Measurements from ENCODE around the gene DSCAM.

The DSCAM gene

GRCh38 chr21:40393066-40393465, 453.9 kb downstream of the DSCAM start:
- TF ChIP-seq CTCF (IDR thresholded peaks at IDR 0.05; ENCODE audit: insufficient read depth, low read length, poor library complexity, severe bottlenecking) (no peak), EZH2phosphoT487 (conservative IDR thresholded peaks at IDR 0.05; ENCODE audit: low read length) (no peak)
- no peak overlapping the region for H3K4me3 ChIP-seq (ENCODE audit: insufficient read depth, low read length, poor library complexity, severe bottlenecking)
- H3K4me2 ChIP-seq (ENCODE audit: low read depth, low read length, poor library complexity, severe bottlenecking), result no peak overlapping the region
- no peaks in the 10 kb centered on the region for H3F3A ChIP-seq (ENCODE audit: insufficient read depth)
- no peaks in the 10 kb centered on the region; the same call in 1 of the 2 replicates for H3K9me2 ChIP-seq (replicated peaks; ENCODE audit: insufficient read depth, low read length)
- no peak overlapping the region for H3K9ac ChIP-seq (ENCODE audit: low read length)
- no peak overlapping the region for H2AFZ ChIP-seq (ENCODE audit: low read depth, low read length, severe bottlenecking)
- H3K27me3 ChIP-seq (ENCODE audit: low read length), result no peaks in the 10 kb centered on the region
- H3K79me2 ChIP-seq (ENCODE audit: insufficient read depth, low read length), result no peaks in the 10 kb centered on the region
- no peaks in the 10 kb centered on the region for H3K36me3 ChIP-seq (ENCODE audit: low read length)
- H4K20me1 ChIP-seq (ENCODE audit: low read depth, low read length), result no peaks in the 10 kb centered on the region
- no peaks in the 10 kb centered on the region for H3K9me3 ChIP-seq (ENCODE audit: insufficient read depth, low read length)
- H3K27ac ChIP-seq (ENCODE audit: low read depth, low read length), result no peak overlapping the region

- Histone ChIP-seq H3K27ac (ENCODE audit: low read depth, low read length) (no peak overlapping the region), H3K4me2 (ENCODE audit: low read depth, low read length, poor library complexity, severe bottlenecking) (no peak overlapping the region), H3K9me3 (ENCODE audit: insufficient read depth, low read length) (no peaks in the 10 kb centered on the region), H3K27me3 (ENCODE audit: low read length) (no peaks in the 10 kb centered on the region), H3K79me2 (ENCODE audit: insufficient read depth, low read length) (no peaks in the 10 kb centered on the region), H3K36me3 (ENCODE audit: low read length) (no peaks in the 10 kb centered on the region), H3K9me2 (replicated peaks; ENCODE audit: insufficient read depth, low read length) (no peaks in the 10 kb centered on the region; the same call in 1 of the 2 replicates), H3K9ac (ENCODE audit: low read length) (no peak overlapping the region), H3K4me3 (ENCODE audit: insufficient read depth, low read length, poor library complexity, severe bottlenecking) (no peak overlapping the region), H3F3A (ENCODE audit: insufficient read depth) (no peaks in the 10 kb centered on the region), H4K20me1 (ENCODE audit: low read depth, low read length) (no peaks in the 10 kb centered on the region), H2AFZ (ENCODE audit: low read depth, low read length, severe bottlenecking) (no peak overlapping the region)
- TF ChIP-seq CTCF (IDR thresholded peaks at IDR 0.05; ENCODE audit: insufficient read depth, low read length, poor library complexity, severe bottlenecking), result no peak
Measured at GRCh38 chr21:40388046-40388445, 458.9 kb downstream of the DSCAM start.

GRCh38 chr21:40386981-40387747, 459.8 kb downstream of the DSCAM start:
- no peak overlapping the region for H3K4me3 ChIP-seq (ENCODE audit: insufficient read depth, low read length, poor library complexity, severe bottlenecking)
- H3F3A ChIP-seq (ENCODE audit: insufficient read depth), result no peaks in the 10 kb centered on the region
- no peaks in the 10 kb centered on the region for H3K27me3 ChIP-seq (ENCODE audit: low read length)
- no peak overlapping the region for H3K9ac ChIP-seq (ENCODE audit: low read length)
- no peak for TF ChIP-seq EZH2phosphoT487 (conservative IDR thresholded peaks at IDR 0.05; ENCODE audit: low read length)
- no peak for TF ChIP-seq CTCF (IDR thresholded peaks at IDR 0.05; ENCODE audit: insufficient read depth, low read length, poor library complexity, severe bottlenecking)
- H3K9me2 ChIP-seq (replicated peaks; ENCODE audit: insufficient read depth, low read length), result no peaks in the 10 kb centered on the region
- H3K36me3 ChIP-seq (ENCODE audit: low read length), result no peaks in the 10 kb centered on the region
- H3K27ac ChIP-seq (ENCODE audit: low read depth, low read length), result no peak overlapping the region
- no peaks in the 10 kb centered on the region for H3K9me3 ChIP-seq (ENCODE audit: insufficient read depth, low read length)
- no peaks in the 10 kb centered on the region for H3K79me2 ChIP-seq (ENCODE audit: insufficient read depth, low read length)
- no peaks in the 10 kb centered on the region for H4K20me1 ChIP-seq (ENCODE audit: low read depth, low read length)
- H2AFZ ChIP-seq (ENCODE audit: low read depth, low read length, severe bottlenecking), result no peak overlapping the region
- H3K4me2 ChIP-seq (ENCODE audit: low read depth, low read length, poor library complexity, severe bottlenecking), result no peak overlapping the region

Measured in SU-DHL-6 (cell line).